Natural killer cell (primary cell): ENCODE data around the gene MGLL. TPM values are rescaled to one million over a fixed set of nuclear protein-coding genes. Genes with fewer than 3 reads are reported as not detected.

Source experiments
- ATAC-seq, 3 donors: fragments of 150-1000 bp in 2 of 3; fragments of 200-7000 bp in 1 of 3; cut with Tn5 transposase; 1 replicate in 1 of 3; 2 replicates in 2 of 3; pipeline ENCODE4 v1.10.0; 2021; ENCODE audit warnings: mild to moderate bottlenecking in 2 of 3, moderate library complexity in 2 of 3
- DNase-seq, 2 donors: peaks; one replicate each; pipeline versions ENCODE4 v3.0.0 to v3.0.0-alpha.2; 2013 to 2021; ENCODE audit warnings: mixed read lengths in 1 of 2
- H3K27ac ChIP-seq: one replicate; pipeline ENCODE4 v1.5.1; 2013; ENCODE audit warnings: mild to moderate bottlenecking, low read length
- H3K27me3 ChIP-seq: one replicate; pipeline ENCODE4 v1.6.1; 2013; ENCODE audit warnings: low read length; ENCODE audit not compliant: control insufficient read depth, insufficient read depth
- H3K36me3 ChIP-seq: one replicate; pipeline ENCODE4 v1.6.1; 2013; ENCODE audit warnings: low read length; ENCODE audit not compliant: control insufficient read depth, insufficient read depth
- H3K4me1 ChIP-seq: one replicate; pipeline ENCODE4 v1.6.1; 2013; ENCODE audit warnings: low read length; ENCODE audit not compliant: control insufficient read depth, insufficient read depth
- H3K4me3 ChIP-seq: one replicate; pipeline ENCODE4 v1.5.1; 2013; ENCODE audit warnings: low read length
- H3K9me3 ChIP-seq: one replicate; pipeline ENCODE4 v1.6.1; 2013; ENCODE audit warnings: low read length; ENCODE audit not compliant: control insufficient read depth, insufficient read depth
- H3K27ac Mint-ChIP-seq, 2 donors: one replicate each; pipeline ENCODE4 v1.8.0; 2022; ENCODE audit warnings: mild to moderate bottlenecking in 2 of 2, mixed read lengths in 2 of 2, moderate library complexity in 1 of 2
- H3K27me3 Mint-ChIP-seq, 2 donors: one replicate each; pipeline ENCODE4 v1.8.0; 2022; ENCODE audit warnings: low read depth in 2 of 2, mixed read lengths in 2 of 2
- H3K36me3 Mint-ChIP-seq: one replicate; pipeline ENCODE4 v1.8.0; 2022; ENCODE audit warnings: mixed read lengths
- H3K4me1 Mint-ChIP-seq, 2 donors: one replicate each; pipeline ENCODE4 v1.8.0; 2022; ENCODE audit warnings: mixed read lengths in 2 of 2
- H3K4me3 Mint-ChIP-seq: one replicate; pipeline ENCODE4 v1.8.0; 2022; ENCODE audit warnings: mild to moderate bottlenecking, moderate library complexity, mixed read lengths
- H3K9me3 Mint-ChIP-seq, 2 donors: one replicate each; pipeline ENCODE4 v1.8.0; 2022; ENCODE audit warnings: mixed read lengths in 2 of 2
- WGBS: methylation state at CpG from one replicate; pipeline ENCODE4 v1.1.7; 2013; ENCODE audit warnings: missing lambda C conversion rate; ENCODE audit not compliant: insufficient coverage; 5-methylcytosine and 5-hydroxymethylcytosine counted together
- intact Hi-C: fragments of 100-400 bp; cut with micrococcal nuclease; formaldehyde crosslinking; loops from one replicate; pipeline ENCODE4 v1.14.2; 2022
- total RNA-seq, 4 donors: library from RNA; stranded (reverse); fragments of 120-200 nt in 1 of 4; gene quantifications; one replicate each; pipeline versions ENCODE4 v1.2.3 to v1.2.4, GENCODE V29; 2013 to 2022
- TF ChIP-seq, protein P1 (sequence below): fragments of 200-600 bp; IDR thresholded peaks from one replicate; pipeline ENCODE4 v1.8.0; 2022; ENCODE audit warnings: antibody characterized with exemption

Gene MGLL
- total RNA-seq, 3 donors from 2014 or later (not counting 1 experiment from before 2014, with no cell fraction given), result 2.7 to 4.6 (median 3.0) TPM

DNA sequence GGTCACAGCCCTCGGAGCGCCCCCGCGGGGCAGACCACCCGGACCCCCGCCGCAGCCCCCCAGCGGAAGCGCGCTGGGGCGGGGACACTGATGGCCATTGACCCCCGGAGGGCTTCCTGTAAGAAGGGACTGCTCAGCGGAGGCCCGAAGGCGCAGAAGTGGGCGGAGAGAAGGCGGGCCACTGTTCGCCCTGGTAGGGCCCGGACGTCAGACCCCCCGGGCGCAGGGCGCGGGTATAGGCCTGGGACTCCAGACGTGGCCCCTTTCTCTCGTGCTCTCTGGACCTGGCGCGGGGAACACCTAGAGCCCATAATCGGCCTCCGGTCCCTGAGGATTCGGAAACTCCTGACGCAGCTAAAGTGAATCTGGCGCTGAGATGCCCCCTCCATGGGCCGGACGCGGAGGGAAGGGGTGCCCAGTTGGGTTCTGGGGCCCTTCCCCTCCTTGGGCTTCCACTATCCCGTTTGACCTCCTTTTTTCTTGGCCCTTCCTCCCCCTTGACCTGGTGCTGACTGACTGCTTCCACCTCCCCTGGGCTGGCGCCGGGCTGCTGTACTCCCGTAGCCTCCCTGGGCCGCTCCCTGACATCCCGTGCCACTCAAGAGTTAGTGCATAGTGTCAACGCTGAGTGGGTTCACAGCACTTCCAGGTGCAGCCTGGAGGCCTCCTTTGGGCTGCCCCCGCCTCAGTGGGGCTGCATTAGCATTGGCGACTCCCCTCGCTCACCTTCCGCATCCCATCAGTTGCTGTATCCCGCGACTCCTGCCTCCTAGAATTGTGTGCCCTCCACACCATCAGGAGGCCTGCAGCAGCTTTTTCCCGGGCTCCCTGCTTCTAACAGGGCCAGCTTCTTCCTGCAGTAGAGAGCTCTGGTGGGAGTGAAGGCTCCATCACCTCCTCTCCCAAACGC, 148.9 kb downstream of the MGLL start:
- Mint-ChIP-seq H3K27ac (peak overlapping the region; percentile 50 to 96), H3K36me3 (no peaks in the 10 kb centered on the region), H3K4me1 (peaks cover 22 to 38% of the 10 kb centered on the region in 2 donors), H3K9me3 (no peaks in the 10 kb centered on the region), H3K27me3 (no peaks in the 10 kb centered on the region), H3K4me3 (peak overlapping the region; percentile 92)
- TF ChIP-seq, protein P1, sequence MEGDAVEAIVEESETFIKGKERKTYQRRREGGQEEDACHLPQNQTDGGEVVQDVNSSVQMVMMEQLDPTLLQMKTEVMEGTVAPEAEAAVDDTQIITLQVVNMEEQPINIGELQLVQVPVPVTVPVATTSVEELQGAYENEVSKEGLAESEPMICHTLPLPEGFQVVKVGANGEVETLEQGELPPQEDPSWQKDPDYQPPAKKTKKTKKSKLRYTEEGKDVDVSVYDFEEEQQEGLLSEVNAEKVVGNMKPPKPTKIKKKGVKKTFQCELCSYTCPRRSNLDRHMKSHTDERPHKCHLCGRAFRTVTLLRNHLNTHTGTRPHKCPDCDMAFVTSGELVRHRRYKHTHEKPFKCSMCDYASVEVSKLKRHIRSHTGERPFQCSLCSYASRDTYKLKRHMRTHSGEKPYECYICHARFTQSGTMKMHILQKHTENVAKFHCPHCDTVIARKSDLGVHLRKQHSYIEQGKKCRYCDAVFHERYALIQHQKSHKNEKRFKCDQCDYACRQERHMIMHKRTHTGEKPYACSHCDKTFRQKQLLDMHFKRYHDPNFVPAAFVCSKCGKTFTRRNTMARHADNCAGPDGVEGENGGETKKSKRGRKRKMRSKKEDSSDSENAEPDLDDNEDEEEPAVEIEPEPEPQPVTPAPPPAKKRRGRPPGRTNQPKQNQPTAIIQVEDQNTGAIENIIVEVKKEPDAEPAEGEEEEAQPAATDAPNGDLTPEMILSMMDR, result no peak
- ATAC-seq, result peak; percentile 58 to 75 (median 59)
- Histone ChIP-seq H3K27ac (peak overlapping the region; percentile 47), H3K4me1 (peaks cover 27% of the 10 kb centered on the region), H3K36me3 (peaks cover 18% of the 10 kb centered on the region), H3K4me3 (peak overlapping the region; percentile 74), H3K9me3 (no peaks in the 10 kb centered on the region), H3K27me3 (no peaks in the 10 kb centered on the region)
- 25% methylated on average over 51 of the region's 51 CpGs for WGBS
- peak; percentile 50 to 70 for DNase-seq
- intact Hi-C loops, result loop anchor here (2.0 kb wide), 1 partner anchor 83 kb away; the partner anchor contains the start of gene TPRA1

DNA sequence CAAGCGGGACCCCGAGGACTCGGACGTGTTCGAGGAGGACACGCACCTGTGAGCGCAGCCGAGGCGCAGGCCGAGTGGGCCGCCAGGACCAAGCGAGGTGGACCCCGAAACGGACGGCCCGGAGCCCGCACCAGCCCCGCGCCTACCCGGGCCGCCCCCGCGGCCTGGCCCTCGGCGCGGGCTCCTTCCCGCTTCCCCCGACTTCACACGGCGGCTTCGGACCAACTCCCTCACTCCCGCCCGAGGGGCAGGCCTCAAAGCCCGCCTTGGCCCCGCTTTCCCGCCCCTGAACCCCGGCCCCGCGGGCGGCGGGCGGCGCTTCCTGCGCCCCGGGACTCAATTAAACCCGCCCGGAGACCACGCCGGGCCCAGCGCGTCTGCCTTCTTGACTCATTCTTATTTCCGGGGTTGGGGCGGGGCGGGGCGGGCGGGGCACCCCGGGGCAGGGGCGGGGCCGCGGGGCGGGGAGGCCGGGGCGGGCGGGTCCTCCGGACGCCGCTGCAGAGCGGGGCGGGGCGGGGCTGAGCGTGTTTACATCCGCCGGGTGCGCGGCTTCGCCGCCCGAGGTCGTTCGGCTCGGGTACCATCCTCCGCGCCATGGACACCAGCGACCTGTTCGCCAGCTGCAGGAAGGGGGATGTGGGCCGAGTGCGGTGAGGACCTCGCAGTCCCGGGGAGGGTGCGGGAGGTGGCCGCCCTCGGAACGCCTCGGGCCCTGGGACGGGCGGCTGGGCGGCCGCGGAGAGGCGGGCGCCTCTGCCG, 149.7 kb downstream of the MGLL start, which contains the start of gene ABTB1:
ABTB1 (plus strand) TSS at position 524 of the 762 bp plus-strand sequence; CDS start at position 598, 74 bp downstream.
- peak within 1 kb of the TSS; percentile 74 for H3K4me3 ChIP-seq
- under 1% methylated on average over 102 of the region's 102 CpGs for WGBS

DNA sequence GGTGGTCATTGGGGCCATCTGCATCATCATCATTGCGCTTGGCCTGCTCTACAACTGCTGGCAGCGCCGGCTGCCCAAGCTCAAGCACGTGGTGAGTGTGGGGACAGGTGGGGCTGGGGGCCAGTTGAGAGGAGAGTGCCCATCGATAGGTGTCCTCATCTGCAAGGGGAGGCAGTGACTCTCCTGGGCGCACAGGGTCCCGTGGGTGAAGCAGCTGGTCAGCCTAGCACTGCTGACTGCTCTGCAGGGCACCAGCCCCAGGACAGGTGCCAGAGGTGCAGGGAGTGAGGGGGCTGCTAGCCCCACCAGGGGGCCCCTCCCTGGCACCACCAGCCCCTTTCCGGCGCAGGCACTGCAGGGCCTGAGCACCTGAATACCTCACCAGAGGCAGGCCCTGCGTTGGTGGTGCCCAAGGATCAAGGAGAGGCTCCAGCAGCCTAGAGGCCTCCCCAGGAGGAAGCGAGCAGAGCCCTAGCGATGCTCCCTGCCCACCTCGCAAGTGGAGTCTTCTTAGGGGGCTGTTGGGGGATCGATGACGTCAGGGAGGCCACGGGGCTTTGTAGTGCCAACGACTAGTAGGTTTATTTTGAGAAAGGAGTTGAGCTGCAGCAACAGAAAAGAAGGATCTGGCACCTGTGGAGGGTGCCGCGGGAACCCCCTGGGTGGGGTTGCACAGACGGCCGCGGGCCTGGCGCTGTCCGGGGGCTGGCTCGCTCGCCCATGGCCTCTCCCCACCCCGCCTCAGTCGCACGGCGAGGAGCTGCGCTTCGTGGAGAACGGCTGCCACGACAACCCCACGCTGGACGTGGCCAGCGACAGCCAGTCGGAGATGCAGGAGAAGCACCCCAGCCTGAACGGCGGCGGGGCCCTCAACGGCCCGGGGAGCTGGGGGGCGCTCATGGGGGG, 150.5 kb downstream of the MGLL start:
- Mint-ChIP-seq H3K4me3 (peak overlapping the region; percentile 92), H3K27ac (peak overlapping the region; percentile 89 to 96), H3K27me3 (no peaks in the 10 kb centered on the region), H3K36me3 (no peaks in the 10 kb centered on the region), H3K9me3 (no peaks in the 10 kb centered on the region), H3K4me1 (peaks cover 22 to 38% of the 10 kb centered on the region in 2 donors)
- intact Hi-C loops, result loop anchor here (2.0 kb wide), 1 partner anchor 81 kb away; the partner anchor contains the start of gene TPRA1
- Histone ChIP-seq H3K9me3 (no peaks in the 10 kb centered on the region), H3K4me1 (peaks cover 27% of the 10 kb centered on the region), H3K27ac (peak overlapping the region; percentile 86), H3K4me3 (peak overlapping the region; percentile 68), H3K27me3 (no peaks in the 10 kb centered on the region), H3K36me3 (peaks cover 6% of the 10 kb centered on the region)
- ATAC-seq (peak; percentile 8 to 18 (median 13)), DNase-seq (peak; percentile 30 to 70)
- WGBS, result 19% methylated on average over 44 of the region's 44 CpGs
- TF ChIP-seq, protein P1, result no peak

More for the DNA sequence above, 149.7 kb downstream of the MGLL start, which contains the start of gene ABTB1:
- Histone ChIP-seq H3K27me3 (no peaks in the 10 kb centered on the region), H3K27ac (peak within 1 kb of the TSS; percentile 86), H3K36me3 (peaks cover 14% of the 10 kb centered on the region), H3K9me3 (no peaks in the 10 kb centered on the region), H3K4me1 (peaks cover 27% of the 10 kb centered on the region)
- Mint-ChIP-seq H3K9me3 (no peaks in the 10 kb centered on the region), H3K4me1 (peaks cover 22 to 38% of the 10 kb centered on the region in 2 donors), H3K36me3 (no peaks in the 10 kb centered on the region), H3K27ac (peak within 1 kb of the TSS; percentile 89 to 96), H3K4me3 (peak within 1 kb of the TSS; percentile 92), H3K27me3 (no peaks in the 10 kb centered on the region)
- intact Hi-C loops, result loop anchor here (2.0 kb wide), 1 partner anchor 82 kb away; the partner anchor contains the start of gene TPRA1
- TF ChIP-seq, protein P1, result no peak
- DNase-seq, result peak; percentile 81 to 91
- ATAC-seq, result peak; percentile 87 to 95 (median 88)
